Measurements from ENCODE around the gene NUP205. TPM values are rescaled to one million over a fixed set of nuclear protein-coding genes. Genes with fewer than 3 reads are reported as not detected.
"Not testable (repeated sequence)": the region's sequence is repeated elsewhere in the genome, so short reads cannot be mapped to it uniquely, and the experiment has no call there.

The NUP205 gene
- total RNA-seq, 1 donor from 2014 or later = 44.1 TPM

DNA sequence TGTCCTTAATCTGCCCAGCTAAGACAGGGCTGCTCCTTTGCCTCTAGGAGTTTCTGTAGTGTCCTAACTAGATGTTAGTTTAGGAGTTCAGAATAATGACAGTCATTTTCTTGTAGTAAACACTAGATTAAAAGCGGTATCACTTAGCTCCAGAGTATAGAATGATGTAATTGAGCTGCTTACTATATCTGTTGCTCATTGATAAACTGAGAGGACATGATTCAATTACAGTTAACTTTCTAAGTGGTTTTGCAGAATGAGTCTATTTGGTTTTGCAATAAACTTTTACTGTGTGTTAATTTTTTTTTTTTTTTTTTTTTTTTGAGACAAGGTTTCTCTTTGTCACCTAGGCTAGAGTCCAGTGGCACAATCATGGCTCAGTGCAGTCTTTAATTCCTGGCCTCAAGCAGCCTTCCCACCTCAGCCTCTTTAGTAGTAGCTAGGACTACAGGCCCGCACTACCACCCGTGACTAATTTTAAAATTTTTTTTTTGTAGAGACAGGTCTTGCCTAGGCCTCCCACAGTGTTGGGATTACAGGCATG is 106.4 kb downstream of the NUP205 start:
- DNase-seq (ENCODE audit: extremely low read depth, low read depth, low spot score) = no peak

DNA sequence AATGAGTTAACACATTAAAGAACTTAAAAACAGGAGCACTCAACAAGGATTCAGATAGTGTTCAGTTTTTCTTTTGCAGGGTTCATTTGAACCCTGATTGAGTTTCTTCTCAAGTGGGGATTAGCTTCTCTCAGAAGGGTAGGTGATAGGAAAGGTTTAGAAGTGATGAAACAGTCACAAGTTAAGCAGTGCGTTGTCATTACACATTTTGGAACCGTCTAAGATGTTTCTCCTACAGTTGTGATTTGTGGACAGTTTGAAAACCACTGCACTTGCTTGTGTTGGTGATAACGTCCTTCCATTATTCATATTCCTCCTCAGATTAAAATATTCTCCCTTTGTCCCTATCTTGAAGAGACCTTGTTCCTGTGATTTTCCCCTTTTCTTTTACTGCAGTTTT is 107.3 kb downstream of the NUP205 start:
- DNase-seq (ENCODE audit: extremely low read depth, low read depth, low spot score) = no peak

DNA sequence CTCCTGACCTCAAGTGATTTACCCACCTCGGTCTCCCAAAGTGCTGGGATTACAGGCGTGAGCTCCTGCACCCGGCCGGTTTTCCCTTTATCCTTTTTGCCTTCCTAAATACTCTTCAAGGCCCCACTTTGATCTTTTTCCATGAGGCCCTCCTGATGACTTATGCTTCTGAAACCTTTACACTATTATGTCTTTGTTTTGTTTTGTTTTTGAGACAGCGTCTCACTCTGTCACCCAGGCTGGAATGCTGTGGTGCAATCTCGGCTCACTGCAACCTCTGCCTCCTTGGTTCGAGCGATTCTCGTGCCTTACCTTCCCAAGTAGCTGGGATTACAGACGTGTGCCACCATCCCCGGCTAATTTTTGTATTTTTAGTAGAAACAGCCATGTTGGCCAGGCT is 108.4 kb downstream of the NUP205 start:
- DNase-seq (ENCODE audit: extremely low read depth, low read depth, low spot score) = no peak

DNA sequence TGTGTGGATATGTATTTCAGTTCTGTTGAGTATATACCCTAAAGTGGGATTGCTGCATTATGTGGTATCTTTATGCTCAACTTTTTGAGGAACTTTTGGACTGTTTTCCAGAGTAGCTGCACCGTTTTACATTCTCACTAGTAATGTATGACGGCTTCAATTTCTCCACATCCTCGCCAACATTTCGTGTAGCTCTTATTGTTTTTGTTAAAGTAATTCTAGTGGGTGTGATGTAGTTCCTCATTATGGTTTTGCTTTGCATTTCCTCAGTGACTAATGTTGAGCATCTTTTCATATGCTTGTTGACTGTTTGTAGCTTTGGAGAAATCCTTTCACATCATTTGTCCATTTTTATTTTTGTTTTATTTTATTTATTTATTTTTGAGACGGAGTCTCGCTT is 109.1 kb downstream of the NUP205 start:
- DNase-seq (ENCODE audit: extremely low read depth, low read depth, low spot score) = no peak

DNA sequence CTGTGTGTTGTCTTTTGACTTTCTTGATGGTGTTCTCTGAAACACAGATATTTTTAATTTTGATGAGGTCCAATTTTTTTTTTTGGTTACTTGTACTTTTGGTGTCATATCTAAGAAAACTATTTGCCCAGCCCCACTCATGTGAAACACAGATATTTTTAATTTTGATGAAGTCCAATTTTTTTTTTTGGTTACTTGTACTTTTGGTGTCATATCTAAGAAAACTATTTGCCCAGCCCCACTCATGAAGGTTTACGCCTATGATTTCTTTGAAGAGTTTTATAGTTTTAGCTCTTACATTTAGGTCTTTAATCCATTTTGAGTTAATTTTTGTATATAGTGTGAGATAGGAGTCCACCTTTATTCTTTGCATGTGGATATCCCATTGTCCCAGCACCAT is 109.9 kb downstream of the NUP205 start:
- not testable (repeated sequence) for DNase-seq (ENCODE audit: extremely low read depth, low read depth, low spot score)

DNA sequence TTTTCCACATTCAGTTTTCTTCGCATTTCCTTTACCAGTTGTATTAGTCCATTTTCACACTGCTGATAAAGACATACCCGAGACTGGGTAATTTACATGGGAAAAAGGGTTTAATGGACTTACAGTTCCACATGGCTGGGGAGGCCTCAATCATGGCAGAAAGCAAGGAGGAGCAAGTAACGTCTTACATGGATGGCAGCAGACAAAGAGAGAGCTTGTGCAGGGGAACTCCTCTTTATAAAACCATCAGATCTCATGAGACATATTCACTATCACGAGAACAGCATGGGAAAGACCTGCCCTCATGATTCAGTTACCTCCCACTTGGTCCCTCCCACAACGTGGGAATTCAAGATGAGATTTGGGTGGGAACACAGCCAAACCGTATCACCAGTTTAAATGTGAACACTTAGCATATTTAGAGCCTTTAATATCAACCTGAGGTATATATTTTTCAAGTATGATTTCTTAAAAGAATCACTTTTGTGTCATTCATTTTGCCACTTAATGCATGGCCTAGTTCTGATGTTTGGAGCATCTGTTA is 111.2 kb downstream of the NUP205 start:
- not testable (repeated sequence) for DNase-seq (ENCODE audit: extremely low read depth, low read depth, low spot score)

DNA sequence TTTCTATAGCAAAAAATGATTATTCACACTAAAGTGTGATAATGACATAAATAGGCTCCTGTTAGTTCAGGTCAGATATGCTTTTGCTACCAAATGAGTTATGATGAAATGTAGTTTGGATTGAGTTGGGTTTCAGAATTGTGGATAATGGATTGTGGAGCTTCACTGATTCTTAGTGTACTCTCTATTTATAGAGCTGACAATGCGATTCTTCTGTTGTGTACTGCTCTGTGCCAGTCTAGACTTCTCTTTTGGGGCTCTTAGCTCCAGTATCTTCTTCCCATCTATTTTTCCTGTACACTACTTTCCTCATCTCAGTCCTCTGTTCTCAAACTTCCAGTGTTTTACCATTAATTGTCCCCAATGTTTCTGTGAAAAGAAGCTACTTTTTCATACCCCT is 112.1 kb downstream of the NUP205 start:
- DNase-seq (ENCODE audit: extremely low read depth, low read depth, low spot score) = no peak

DNA sequence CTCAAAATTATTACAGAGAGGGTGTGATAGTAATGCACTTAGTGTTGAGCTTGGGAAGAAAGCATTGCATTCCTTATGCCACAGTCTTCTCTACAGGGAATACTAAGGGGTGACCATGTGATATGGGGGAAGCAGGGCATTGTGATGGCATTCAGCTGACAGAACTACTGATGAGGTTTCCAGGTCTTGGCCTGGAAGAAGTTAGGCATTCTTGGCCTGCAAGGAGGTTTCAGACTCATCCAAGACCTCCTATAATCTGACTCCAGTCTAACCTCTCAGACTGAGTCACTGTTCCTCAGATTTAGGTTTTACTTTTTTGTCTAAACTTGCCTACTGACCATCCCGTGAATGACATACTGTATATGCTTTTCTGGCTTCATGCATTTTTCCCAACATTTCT is 112.5 kb downstream of the NUP205 start:
- DNase-seq (ENCODE audit: extremely low read depth, low read depth, low spot score) = no peak

DNA sequence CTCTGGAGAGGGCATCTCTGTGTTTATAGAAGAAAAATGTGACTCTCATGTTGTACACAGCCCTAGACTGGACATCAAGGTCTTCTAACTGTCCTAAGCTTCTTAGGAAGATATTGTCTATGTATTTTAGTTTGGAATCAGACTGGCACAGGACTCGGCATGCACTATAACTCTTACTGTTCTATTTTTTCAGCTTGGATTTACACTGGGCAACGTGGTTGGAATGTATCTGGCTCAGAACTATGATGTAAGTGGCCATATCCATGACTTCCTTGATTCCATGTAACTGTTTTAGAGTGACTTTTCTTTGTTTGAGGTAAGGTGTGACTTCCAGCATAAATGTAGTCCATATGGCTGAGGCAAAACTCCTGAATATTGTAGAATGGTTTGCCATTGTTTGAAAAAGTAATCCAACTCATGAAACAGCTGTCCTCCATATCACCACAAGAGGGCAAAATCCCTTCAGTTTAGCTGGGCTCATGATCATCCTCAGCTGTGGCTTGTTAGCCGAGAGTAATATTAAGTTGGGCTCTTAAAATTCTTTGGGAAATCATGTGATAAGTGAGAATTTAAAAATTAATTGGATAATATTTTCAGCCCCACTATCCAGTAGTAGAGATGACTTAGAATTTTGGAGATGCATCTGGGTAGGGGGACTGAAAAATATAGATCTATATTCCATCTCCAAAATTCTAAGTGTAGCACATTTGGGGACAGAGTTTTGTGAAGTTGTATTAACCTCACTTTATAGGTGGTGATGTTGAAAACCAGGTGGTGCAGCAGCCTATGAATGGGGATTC is 115.0 kb downstream of the NUP205 start:
- no peak for DNase-seq (ENCODE audit: extremely low read depth, low read depth, low spot score)

DNA sequence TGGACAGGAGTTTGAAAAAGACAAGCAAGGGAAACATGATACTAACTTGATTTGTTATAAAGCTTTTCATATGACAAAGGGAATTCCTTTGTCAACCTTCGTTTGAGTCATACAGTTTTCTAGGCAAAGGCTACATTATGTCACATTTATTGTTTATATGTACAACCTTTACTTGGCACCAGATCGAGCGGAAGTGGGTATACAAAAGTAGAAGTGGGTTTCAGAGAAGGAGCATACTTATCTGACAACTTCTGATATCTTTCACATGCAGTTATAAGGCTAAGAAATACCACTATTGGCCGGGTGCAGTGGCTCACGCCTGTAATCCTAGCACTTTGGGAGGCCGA is 115.6 kb downstream of the NUP205 start:
- DNase-seq (ENCODE audit: extremely low read depth, low read depth, low spot score) = no peak

DNA sequence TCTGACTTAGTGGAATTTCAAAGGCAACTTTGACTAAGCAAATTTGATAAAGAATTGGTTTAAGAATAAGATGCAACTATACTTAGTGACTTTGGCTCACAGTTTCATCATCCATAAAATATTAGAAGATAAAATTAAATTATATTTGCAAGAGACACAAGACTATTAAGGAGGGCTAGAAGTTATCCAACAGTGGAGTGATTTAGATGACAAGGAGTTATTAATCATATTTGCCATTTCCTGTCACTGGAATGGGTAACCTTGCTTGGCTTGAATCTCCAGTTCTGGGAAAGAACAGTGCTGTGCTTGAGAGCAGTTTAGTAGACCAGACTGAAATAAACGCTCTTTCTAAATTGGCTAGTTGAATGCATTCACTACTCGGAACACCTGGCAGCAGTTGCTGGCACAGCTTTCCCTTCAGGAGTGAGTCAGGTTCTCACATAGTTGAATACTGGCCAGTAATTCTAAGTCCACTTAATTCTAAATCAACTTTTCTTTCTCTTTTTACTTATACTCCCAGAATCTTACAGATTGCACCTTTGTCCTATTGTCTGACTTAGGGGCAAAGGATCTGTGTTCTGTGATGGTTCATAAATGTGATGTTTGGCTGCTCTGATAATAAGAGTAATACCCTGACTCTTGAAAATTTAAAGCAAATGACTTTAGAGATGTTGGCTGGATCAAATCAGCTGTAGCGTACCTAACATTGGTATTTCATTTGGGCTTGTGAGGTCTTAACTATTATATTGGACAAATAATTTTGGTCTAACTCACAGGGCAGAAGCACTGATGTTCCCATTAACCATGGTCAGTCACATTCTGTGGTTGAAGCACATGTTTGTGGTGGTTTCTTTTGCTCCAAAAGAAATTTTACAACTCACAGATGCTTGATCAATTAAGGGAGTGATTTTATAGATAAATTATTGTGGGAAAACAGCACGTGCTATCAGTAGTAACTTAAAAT is 121.2 kb downstream of the NUP205 start:
- DNase-seq (ENCODE audit: extremely low read depth, low read depth, low spot score) = no peak

DNA sequence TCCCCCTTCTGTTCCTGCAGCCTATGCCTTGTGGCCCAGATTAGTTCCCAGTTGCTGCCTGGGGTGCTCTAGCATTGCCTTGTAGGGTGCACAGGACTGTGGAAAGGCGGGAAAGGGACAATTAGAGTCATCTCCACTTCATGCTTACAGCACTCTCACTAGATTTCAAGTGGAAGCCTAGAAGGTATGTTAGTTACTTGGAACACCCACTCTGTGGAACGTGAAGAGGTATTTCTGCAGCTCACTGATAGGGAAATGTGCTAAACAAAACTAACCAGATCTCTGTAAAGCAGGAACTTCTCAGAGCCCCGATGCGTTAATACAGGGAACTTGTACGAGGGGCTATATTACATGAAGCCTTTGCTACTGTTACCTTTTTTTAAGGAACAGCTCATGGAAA is 124.0 kb downstream of the NUP205 start:
- no peak for DNase-seq (ENCODE audit: extremely low read depth, low read depth, low spot score)

DNA sequence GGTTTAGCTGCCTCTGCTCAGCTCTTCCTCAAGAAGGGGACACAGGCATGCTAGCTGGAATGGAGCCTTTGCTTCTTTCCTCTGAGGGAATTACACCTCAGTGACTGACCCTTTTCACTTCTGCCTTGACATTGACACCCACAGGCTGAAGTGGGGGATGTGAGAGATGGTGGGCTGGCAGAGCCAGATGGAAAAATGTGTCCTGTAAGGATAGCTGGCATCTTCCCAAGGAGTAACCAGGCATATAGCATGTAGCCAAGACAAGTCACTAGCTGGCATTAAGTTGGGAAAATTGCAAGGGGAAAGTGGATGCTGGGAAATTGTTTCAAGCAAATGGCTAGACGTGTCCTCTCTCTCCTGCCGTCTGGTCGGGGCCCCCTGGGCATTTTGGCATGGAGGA is 124.5 kb downstream of the NUP205 start:
- DNase-seq (ENCODE audit: extremely low read depth, low read depth, low spot score) = no peak

DNA sequence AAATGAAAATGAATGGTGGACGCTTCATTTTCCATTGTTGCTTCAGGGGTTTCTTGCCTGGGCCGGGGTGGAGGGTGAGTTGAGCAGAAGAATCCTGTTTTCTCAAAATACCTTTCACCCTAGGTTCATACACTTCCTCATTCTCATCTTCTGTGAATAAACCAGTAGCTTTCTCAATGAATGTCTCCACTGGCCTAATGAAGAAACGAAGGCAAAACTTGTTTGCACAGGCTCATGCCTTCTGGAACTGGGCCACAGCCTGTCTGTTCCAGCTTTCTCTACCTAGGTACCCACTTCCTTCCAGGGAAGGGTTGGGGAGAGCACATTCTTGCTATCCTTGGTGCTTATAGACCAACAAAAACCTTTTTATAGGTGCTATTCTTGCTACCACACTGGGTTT is 125.9 kb downstream of the NUP205 start:
- DNase-seq (ENCODE audit: extremely low read depth, low read depth, low spot score) = no peak

DNA sequence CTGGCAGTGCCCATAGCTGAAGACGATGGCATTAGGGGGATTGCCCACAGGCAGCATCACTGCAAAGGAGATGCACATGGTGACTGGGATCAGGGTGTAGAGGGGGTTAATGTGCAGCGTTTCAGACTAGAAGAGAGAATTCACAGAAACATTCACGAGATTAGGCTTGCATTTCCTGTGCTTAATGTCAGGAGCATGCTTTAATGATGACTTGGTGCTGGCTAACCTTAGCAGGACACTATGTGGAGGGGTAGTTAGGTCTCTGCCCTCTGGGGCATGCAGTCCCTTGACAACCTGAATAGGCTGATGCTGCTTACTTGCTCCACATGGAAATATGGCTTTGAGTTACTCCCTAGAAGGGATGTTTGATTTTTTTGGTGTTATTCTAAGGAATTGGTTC is 126.4 kb downstream of the NUP205 start:
- no peak for DNase-seq (ENCODE audit: extremely low read depth, low read depth, low spot score)

DNA sequence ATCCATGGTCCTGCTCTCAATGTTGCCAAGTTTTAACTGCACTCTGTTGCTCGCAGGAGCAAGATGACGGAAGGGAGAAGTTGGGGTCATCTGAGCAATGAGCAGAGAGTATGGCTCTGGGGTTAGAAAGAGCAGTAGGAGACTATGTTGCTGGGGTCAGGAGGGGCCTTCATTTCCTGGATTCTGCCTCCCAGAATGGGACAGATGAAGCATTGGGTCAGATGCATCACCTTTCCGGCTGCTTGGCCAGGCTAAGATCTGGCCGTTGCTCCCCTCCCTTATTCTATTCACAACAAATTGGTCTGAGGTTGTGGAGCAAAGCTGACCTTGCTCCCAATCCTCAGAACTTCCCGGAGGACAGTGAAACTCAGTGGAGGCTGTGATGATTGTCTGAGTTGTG is 127.0 kb downstream of the NUP205 start:
- DNase-seq (ENCODE audit: extremely low read depth, low read depth, low spot score) = no peak

DNA sequence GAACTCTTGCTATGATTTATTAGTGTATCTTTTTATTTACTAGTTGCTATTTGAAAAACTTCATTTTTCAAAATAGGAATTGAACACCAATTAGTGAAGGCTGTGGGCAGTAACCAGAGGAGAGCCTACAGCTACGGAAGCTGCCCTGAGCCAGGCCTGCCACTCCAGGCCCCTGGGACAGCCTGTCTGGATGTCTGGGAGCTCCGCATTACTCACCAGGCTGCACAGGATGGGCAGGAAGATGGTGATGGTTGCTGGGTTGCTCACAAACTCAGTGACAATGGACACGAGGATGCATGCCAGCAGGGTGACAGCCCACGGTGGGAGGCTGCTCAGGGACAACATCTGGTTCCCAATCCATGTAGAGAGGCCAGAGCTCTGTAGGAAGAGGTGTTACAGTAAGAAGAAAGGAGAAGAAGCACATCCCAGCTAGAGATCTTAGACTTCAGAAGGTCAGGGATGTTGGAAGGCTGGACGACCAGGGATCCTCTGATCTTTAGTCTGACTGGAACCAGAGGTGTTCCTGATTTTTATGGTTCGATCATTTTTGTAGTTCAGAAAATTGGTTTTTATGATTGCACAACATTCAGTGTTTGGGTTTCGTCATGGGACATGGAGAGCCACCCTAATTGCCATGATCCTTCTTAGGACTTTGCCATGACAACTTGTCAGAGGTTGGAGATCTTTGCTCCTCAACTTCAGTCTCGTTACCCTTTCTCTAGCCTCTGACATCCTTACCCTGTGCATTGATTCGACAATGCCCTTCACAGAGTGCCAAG is 127.8 kb downstream of the NUP205 start:
- no peak for DNase-seq (ENCODE audit: extremely low read depth, low read depth, low spot score)

DNA sequence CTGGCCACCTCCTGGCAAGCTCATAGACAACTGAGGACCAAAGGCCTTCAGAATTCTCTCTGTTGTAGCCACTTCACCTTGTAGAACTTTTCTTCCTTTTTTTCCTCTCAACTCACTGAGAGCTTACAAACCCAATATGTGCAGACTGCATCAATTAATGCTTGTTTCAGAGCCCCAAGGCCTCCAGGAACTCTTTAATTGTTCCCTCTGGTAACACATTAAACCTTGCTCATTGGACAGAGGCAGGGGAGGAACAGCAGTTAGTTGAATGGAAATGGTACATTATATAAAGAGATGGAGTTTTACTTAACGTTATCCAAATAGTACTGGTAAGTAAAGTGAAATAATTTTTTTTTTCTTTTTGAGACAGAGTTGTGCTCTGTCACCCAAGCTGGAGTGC is 129.7 kb downstream of the NUP205 start:
- DNase-seq (ENCODE audit: extremely low read depth, low read depth, low spot score) = no peak

DNA sequence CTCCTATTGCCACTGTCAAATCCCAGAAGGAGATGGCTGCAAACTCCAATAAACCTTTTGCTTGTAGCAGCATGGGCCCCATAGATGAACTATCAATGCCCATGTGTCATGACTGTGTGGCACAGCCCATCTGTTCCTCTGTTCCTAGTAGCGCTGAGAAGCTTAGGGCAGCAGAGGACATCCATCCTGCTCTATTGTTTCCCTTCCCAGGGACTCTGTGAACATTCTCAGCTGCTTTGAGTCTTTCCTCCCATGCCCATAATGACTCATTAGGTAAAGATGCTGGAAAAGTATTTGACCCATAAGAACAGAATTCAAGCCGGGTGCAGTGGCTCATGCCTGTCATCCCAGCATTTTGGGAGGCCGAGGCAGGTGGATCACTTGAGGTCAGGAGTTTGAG is 132.8 kb downstream of the NUP205 start:
- DNase-seq (ENCODE audit: extremely low read depth, low read depth, low spot score) = no peak

DNA sequence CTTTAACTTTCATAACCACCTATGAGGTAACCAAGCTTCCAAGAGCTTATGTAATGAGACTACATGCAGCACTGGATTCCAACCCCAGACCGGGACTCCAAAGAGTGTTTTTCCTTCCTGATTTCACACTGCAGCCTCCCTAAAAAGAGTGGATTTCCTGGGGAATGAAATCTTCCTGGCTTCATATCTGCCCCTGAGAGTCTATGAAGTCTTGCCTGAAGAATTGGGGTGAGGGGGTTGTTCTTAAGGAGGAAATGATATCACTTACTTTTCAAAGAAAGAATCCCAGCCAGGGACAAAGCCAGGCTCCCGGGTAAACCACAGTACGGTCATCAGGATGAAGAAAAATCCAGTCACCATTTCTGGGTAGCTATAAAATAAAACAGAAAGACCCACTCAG is 134.3 kb downstream of the NUP205 start:
- no peak for DNase-seq (ENCODE audit: extremely low read depth, low read depth, low spot score)

DNA sequence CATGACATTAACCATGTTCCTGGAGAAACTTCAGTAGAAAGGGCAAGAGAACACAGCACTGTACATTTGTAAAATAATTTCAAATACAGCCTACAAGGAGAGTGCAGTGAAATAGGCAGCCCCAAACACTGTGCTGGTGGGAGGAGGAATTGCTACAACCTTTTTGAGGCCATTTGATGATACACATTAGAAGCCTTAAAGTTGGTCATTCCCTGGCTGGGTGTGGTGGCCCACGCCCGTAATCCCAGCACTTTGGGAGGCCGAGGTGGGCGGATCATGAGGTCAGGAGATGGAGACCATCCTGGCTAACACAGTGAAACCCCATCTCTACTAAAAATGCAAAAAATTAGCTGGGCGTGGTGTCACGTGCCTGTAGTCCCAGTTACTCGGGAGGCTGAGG is 134.9 kb downstream of the NUP205 start:
- DNase-seq (ENCODE audit: extremely low read depth, low read depth, low spot score) = not testable (repeated sequence)

All from glomerular endothelial cell (primary cell).